GM19025 (cell line): ENCODE results near the gene VCPKMT.
A peak's percentile ranks its signal among the peaks of the same experiment; 100 is the strongest.
"Not testable (repeated sequence)": the region's sequence is repeated elsewhere in the genome, so short reads cannot be mapped to it uniquely, and the experiment has no call there.

ENCODE experiments used
- ATAC-seq: cut with Tn5 transposase; IDR thresholded peaks from one replicate; pipeline ENCODE4 v1.9.1; 2021; ENCODE audit warnings: mild to moderate bottlenecking, low read depth, moderate library complexity; ENCODE audit not compliant: unreplicated experiment

VCPKMT gene

DNA sequence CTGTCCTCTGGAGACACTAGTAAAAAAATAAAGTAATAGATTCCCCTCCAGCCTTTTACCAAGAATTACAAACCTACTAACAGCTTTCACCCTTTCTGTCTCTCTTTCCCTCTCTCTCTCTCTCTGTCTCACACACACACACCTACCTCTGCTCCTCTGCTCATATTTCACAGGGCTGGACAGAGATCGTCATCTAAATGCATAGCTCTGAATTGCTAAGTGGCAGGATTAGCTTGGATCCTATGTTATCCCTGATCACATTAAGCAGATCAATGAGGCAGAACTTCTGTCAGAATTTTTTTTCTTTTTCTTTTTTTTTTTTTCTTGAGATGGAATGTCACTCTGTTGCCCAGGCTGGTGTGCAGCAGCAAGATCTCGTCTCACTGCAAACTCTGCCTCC, 22.9 kb downstream of the VCPKMT start:
- ATAC-seq = no peak

DNA sequence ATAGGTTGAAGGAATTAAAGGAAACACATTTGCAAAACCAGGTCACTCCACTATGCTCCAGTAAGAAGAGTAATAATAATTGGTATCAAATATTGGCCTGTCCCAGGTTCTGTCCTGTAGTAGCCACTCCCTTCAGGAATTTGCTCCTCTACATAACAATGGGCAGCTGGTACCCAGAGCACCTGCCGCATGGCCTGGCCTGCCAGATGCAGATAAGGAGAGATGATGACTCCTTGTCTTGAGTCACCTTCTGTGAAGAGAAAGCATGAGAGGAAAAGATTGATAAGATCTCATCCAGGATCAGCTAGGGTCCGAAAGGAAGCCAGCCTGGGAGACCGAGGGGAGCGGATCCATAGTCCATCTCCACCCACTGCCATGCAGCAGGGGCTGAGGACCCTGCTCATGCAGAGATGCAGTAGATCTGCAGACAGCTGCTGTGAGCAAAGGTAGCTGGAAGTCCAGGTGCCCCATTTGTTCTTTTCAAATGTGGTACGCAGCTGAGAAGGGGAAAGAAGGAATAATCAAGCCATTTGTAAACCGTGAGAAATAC, 24.3 kb downstream of the VCPKMT start:
- ATAC-seq = no peak

- ATAC-seq = no peak
Measured at GRCh38 chr14:50091240-50091913, 25.0 kb downstream of the VCPKMT start.

- ATAC-seq = no peak
Measured at GRCh38 chr14:50089208-50089607, 27.2 kb downstream of the VCPKMT start.

- no peak for ATAC-seq
Measured at GRCh38 chr14:50088731-50089130, 27.6 kb downstream of the VCPKMT start.

DNA sequence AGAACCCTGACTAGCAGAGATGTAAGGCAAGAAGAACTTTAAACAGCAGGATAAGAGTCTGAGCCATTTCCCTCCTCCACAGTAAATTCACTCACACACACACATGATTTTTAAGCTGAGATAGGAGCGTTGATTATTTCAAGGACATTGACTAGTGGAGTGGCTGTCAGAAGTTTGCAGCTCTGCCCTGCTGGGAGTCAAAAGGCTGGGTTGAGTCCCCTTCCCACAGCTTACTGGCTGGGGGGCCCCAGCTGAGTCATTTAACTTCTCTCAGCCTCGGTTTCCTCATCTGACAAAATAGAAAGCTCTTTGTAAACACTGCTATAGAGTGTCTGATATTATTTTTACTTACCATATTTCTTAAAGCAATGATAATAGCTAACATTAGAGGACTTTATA, 28.3 kb downstream of the VCPKMT start:
- no peak for ATAC-seq

DNA sequence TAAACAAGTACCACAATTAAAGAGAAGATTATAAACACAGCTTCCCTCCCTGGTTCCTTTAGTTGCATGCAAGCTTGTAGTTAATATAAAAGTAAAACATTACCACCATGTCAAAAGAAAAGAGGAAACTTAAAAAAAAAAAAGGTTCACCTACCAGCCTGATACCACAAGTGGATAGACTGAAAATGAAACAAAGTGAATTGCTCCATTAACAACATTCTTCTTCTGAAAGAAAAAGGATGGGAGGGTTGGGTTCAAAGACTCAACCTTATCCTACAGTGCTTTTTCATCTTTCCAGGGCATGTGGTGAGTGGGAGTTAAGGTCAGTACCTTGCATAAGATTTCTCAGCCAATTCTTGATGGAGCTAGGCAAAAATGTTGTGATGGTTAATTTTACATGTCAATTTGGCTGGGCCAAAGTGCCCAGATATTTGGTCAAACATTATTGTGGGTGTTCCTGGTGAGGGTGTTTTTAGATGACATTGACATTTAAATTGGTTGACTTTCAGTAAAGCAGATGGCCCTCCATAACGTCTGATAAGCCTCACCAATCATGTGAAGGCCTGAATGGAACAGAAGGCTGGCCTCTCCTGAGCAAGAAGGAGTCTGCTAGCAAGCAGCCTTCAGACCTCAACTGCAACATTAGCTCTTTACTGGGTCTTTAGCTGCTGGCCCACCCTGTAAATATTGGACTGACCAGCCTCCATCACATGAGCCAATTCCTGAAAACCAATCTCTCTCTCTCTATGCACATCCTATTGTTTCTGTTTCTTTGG, 28.8 kb downstream of the VCPKMT start:
- no peak for ATAC-seq

- ATAC-seq = no peak
Measured at GRCh38 chr14:50086321-50086711, 30.1 kb downstream of the VCPKMT start.

DNA sequence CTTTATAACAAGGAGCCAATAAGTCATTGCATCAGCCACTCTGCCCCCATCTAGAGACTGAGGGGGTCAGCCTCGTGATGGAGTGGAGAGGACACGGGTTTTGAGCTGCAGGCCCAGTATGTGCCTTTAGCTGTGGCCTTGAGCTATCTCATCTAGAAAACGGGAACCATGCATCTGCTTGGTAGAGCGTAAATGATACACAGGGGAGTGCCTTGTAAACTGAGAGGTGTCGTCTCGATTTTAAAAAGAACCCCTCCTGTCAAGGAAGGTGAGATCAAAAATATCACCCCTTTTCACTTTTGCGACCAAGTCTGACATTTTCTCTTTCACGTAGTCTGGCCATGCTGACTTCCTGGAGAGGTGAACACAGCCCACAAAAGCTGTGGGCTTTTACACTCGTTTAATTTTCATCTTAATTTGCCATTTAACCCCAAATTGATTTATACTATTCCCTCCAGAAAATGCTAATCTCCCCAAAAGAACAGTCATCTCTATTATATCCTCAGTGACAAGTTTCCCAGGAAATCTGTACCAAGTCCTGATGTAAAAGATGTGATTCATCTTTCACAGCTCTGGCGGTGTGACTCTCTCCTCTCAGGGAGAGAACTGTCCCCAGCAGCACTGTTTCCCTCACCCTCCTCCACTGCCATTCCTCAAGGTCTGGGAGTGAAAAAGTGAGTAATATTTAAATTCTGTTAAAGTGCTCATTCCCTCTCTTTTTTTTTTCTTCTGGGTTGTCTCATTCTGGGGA, 30.6 kb downstream of the VCPKMT start:
- peak; percentile 44 for ATAC-seq

DNA sequence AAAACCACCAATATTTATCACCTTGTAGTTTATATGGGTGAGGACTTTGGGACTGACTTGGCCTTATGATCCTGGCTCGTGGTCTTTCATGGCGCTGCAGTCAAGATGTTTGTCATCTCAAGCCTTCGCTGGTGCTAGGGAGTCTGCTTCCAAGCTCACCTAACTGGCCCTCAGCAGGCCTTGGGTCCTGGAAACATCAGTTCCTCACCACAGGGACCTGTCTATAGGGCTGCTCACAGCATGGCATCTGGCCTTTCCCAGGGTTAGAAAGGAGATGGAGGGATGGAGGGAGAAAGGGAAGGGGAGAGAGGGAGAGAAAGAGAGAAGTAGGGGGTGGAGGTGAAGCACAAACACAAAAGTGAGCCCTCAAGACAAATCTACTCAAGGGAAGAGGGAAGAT, 31.7 kb downstream of the VCPKMT start:
- ATAC-seq = no peak

DNA sequence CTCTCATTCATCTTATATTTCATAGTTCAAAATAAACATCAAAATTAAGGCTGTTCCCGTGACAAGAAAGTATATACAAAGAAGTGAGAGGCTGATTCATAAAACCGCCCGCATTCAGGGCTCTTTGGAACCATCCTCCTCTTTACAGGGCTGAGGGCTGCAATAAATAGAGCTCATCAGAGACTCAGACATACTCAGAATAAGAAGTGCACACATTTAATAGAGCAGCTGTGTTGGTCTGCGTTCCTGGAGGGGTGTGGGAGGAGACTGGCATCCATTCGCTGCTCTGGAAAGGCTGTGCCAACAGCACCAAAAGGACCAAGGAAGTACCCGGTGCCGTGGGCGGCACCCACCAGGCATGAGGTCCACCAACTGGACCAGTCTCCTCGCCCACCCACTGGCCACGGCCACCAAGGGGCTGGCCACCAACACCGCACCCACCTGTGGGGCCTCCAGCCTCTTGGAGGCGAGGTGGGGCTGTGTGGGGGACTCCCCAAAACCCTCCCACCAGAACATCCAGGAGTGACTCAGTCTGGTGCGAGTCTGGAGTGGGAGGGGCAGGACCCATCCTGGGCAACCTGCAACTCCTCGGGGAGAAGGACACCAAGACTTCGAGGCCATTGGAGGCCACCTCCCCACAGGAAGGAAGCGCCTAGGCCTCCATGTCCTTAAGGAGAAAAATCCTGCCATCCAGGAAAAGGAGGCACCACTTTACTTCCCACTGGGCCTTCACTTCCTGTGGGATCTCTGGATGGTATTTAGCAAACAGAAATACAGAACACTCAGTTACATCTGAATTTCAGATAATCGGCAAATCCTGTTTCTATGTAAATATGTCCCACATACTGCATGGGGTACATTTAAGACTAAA, 32.7 kb downstream of the VCPKMT start:
- peak; percentile 27 for ATAC-seq

- ATAC-seq = peak; percentile 65
Measured at GRCh38 chr14:50082784-50083466, 33.4 kb downstream of the VCPKMT start.

GRCh38 chr14:50082308-50082742, 34.0 kb downstream of the VCPKMT start:
- ATAC-seq = no peak

GRCh38 chr14:50079103-50079502, 37.3 kb downstream of the VCPKMT start:
- not testable (repeated sequence) for ATAC-seq

GRCh38 chr14:50073663-50074062, 42.7 kb downstream of the VCPKMT start:
- ATAC-seq = not testable (repeated sequence)

- ATAC-seq = no peak
Measured at GRCh38 chr14:50072395-50072794, 44.0 kb downstream of the VCPKMT start.

- no peak for ATAC-seq
Measured at GRCh38 chr14:50070840-50071548, 45.4 kb downstream of the VCPKMT start.

DNA sequence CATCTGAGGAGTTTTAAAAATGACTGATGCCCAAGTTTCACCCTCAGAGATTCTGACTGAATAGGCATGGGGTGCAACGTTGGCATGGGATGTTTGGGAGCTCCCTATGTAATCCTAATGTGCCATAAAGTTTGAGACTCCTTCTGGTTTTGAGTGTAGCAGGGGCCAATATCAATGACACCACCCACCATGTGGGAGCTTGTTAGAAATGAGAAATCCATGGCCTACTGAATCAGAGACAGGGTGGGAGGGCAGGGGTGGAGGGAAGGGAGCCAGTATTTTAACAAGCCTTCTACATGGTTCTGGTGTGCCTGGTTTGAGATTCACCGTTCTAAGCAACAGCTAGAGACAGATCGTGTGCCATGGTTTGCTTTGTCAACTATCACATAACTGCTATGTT, 46.1 kb downstream of the VCPKMT start:
- no peak for ATAC-seq

DNA sequence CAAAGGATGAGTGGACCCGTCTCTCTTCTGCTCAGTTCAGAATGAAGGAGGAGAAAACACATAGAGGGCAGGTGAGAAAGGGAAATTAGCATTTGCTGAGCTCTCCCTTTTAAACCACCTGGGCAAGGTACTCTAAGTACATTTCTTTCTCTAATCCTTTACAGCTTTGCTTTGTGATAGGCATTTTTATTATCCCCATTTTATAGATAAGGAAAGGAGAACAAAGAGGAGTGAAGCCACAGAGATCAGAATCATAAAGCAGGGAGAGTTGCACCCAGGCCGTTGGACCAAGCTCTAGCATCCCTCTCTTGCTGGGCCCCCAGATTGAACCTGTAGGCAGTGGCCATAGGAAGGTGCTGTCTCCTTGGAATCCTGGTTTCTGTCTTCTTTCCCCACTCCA, 47.0 kb downstream of the VCPKMT start:
- ATAC-seq = no peak
